HUES64 (cell line): ENCODE data around the gene YBX3.
A peak's percentile ranks its signal among the peaks of the same experiment; 100 is the strongest.

ENCODE experiments used
- H3K27ac ChIP-seq: 2 replicates; pipeline ENCODE4 v1.7.0; 2013; ENCODE audit warnings: low read depth, low read length, inconsistent platforms
- H3K27me3 ChIP-seq: 2 replicates; pipeline ENCODE4 v1.6.1; 2013; ENCODE audit warnings: mild to moderate bottlenecking, low read length; ENCODE audit not compliant: insufficient read depth
- H3K36me3 ChIP-seq: 2 replicates; pipeline ENCODE4 v1.6.1; 2013; ENCODE audit warnings: mild to moderate bottlenecking, low read length; ENCODE audit not compliant: insufficient read depth
- H3K4me1 ChIP-seq: 2 replicates; pipeline ENCODE4 v1.6.1; 2013; ENCODE audit warnings: mild to moderate bottlenecking, low read length, moderate library complexity; ENCODE audit not compliant: insufficient read depth
- H3K4me3 ChIP-seq: 2 replicates; pipeline ENCODE4 v1.5.1; 2013; ENCODE audit warnings: mild to moderate bottlenecking, low read length, moderate library complexity
- H3K9ac ChIP-seq: 2 replicates; pipeline ENCODE4 v1.6.1; 2013; ENCODE audit warnings: mild to moderate bottlenecking, low read depth, low read length
- H3K9me3 ChIP-seq: 2 replicates; pipeline ENCODE4 v1.6.1; 2013; ENCODE audit warnings: low read depth, low read length; ENCODE audit not compliant: insufficient read depth
- WGBS: fragments of 150-250, 120-280 bp; methylation state at CpG from one replicate; pipeline ENCODE4 v1.1.7; 2013; ENCODE audit warnings: missing lambda C conversion rate; 5-methylcytosine and 5-hydroxymethylcytosine counted together

YBX3 gene

DNA sequence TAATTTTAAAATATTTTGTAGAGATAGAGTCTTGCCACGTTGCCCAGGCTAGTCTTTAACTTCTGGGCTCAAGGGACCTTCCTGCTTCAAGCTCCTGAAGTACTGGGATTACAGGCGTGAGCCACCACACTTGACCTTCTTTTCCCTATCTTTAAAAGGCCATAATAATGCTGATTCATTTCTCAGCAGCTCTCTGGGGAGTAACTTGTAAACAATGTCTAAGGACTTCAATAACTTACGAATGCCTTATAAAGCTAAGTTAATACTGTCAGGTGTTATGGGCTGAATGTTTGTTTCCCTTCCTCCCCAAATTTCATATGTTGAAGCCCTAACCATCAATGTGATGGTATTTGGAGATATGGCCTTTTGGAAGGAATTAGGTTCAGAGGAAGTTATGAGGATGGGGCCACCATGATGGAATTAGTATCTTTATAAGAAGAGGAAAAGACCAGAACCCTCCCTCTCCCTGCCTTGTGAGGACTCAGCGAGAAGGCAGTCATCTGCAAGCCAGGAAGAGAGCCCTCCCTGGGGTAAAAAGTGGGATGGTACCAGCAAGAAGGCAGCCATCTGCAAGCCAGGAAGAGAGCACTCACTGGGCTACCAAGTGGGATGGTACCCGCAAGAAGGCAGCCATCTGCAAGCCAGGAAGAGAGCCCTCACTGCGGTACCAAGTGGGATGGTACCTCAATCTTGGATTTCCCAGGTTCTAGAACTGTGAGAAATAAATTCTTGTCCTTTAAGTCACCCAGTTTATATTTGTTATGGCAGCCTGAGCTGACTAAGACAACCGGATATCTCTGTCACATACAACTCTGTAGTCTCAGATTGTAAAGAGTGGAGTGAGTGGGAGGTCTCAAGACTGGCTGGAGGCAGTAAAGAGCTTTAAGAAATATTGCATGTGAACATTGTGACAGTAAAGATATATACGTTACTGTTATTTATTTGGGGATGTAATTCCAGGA, 16.3 kb upstream of the YBX3 start:
- H3K4me1 ChIP-seq: no peaks in the 10 kb centered on the region
- H3K27ac ChIP-seq: no peak overlapping the region
- no peaks in the 10 kb centered on the region for H3K36me3 ChIP-seq
- no peak overlapping the region for H3K4me3 ChIP-seq
- 93% methylated on average over 8 of the region's 8 CpGs for WGBS
- no peaks in the 10 kb centered on the region for H3K27me3 ChIP-seq
- no peaks in the 10 kb centered on the region for H3K9me3 ChIP-seq
- no peak overlapping the region for H3K9ac ChIP-seq

DNA sequence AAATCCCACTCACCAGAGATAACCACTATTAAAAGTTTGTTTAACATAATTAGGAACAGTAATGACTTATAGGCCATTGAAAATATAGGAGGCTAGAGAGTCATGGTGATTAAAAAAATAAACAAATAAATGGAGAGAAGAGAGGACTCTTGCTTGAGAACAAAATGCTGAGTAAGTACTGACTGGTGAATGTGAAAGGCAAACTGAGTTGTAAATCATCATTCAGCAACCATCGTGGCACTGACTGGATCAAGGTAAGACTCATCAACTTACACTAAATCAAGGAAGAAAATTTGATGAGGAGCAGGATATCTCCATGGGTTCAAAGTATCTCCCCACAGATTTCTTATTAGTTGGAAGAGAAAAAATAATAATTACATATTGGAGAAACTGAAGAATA, 14.1 kb upstream of the YBX3 start:
- Histone ChIP-seq H3K9me3 (no peaks in the 10 kb centered on the region), H3K27me3 (no peaks in the 10 kb centered on the region), H3K4me3 (no peak overlapping the region), H3K27ac (no peak overlapping the region), H3K4me1 (no peaks in the 10 kb centered on the region), H3K9ac (no peak overlapping the region), H3K36me3 (no peaks in the 10 kb centered on the region)
- no CpG with 5 or more reads among the region's 1 CpG for WGBS

DNA sequence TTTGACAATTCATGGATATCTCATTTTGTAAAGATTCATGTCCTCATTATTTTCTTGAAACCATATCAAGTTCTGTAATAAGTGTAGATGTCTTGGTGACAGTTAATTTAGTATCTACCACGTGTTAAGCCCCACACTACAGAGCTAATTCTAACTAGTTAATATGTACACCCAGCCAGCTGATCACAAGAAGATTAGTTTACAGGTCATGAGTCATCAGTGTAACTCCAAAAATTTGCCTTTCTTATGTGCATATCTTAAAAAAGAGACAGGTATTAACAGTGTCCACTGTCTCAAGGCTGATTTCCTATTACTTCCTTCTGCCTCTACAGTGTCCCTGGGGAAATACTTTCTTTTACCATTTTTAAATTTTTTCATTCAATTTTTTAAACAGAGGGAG, 13.3 kb upstream of the YBX3 start:
- Histone ChIP-seq H3K27me3 (no peaks in the 10 kb centered on the region), H3K4me1 (no peaks in the 10 kb centered on the region), H3K4me3 (no peak overlapping the region), H3K9me3 (no peaks in the 10 kb centered on the region), H3K36me3 (no peaks in the 10 kb centered on the region), H3K27ac (no peak overlapping the region), H3K9ac (no peak overlapping the region)
- 70% methylated on average over 1 of the region's 1 CpG for WGBS

DNA sequence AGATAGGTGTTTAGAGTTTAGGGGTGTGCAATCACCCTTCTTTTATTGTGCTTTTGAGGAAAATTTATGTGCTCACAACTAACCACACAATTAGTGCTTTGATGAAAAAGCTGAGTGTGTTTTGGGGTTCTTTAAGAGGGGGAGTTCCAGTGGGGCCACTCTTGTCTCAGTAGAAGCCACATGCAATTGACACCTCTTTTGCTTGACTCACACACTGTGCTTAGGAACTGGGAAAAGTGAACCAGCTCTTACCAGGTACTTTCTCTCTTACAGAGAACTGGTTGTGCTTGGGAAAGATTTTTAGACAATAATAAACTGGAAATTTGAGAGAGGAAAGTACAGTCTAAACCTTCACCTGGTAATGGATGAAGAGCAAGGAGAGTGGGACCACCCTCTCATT, 12.3 kb upstream of the YBX3 start:
- Histone ChIP-seq H3K9me3 (no peaks in the 10 kb centered on the region), H3K4me3 (no peak overlapping the region), H3K36me3 (no peaks in the 10 kb centered on the region), H3K9ac (no peak overlapping the region), H3K4me1 (no peaks in the 10 kb centered on the region), H3K27me3 (0 out of 2 replicates have a peak, but pooled peaks cover 3% of the 10 kb centered on the region), H3K27ac (no peak overlapping the region)

DNA sequence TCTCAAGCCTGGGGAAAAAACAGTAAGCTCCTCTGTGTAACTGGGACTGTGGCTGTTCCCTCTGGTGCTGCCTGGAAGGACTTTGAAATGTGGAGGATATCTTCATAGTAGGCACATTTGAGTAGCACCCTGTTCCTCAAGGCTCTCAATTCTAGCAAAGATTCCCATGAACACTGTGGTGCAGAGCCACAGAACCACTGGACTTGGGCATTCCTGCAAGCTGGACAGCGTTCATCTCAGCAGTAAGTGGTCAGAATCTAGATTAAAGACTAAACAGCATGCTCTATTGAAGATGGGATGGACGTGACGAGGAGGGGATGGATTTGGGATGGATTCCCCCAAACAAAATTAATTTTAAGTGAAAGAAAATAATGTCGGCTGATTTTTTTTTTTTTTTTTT, 9.4 kb upstream of the YBX3 start:
- Histone ChIP-seq H3K27ac (no peak overlapping the region), H3K4me1 (no peaks in the 10 kb centered on the region), H3K36me3 (no peaks in the 10 kb centered on the region), H3K9ac (no peak overlapping the region), H3K4me3 (no peak overlapping the region), H3K27me3 (0 out of 2 replicates have a peak, but pooled peaks cover 3% of the 10 kb centered on the region), H3K9me3 (no peaks in the 10 kb centered on the region)
- 93% methylated on average over 4 of the region's 4 CpGs for WGBS

DNA sequence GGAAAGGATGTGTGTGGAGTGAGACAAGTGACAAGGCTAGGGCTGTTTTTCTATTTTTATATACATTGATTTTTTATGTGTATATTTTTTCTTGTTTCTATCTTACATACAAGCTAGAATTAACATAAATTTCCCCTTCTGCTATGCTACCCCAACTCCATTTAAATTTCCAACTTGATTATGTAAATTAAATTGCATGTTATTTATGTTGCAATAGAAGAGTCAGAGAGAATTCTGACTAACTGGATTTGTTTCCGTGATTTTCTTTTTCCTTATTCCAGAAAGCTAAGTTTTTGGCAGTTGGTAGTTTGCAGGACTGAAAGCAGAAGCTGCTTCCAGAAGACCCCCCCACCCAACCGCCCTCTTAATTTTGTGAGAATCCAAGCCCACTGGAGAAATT, 8.9 kb upstream of the YBX3 start:
- H3K36me3 ChIP-seq: no peaks in the 10 kb centered on the region
- H3K9me3 ChIP-seq: no peaks in the 10 kb centered on the region
- no peak overlapping the region for H3K4me3 ChIP-seq
- 96% methylated on average over 2 of the region's 2 CpGs for WGBS
- no peak overlapping the region for H3K9ac ChIP-seq
- H3K27ac ChIP-seq: no peak overlapping the region
- H3K4me1 ChIP-seq: no peaks in the 10 kb centered on the region
- H3K27me3 ChIP-seq: 0 out of 2 replicates have a peak, but pooled peaks cover 3% of the 10 kb centered on the region

DNA sequence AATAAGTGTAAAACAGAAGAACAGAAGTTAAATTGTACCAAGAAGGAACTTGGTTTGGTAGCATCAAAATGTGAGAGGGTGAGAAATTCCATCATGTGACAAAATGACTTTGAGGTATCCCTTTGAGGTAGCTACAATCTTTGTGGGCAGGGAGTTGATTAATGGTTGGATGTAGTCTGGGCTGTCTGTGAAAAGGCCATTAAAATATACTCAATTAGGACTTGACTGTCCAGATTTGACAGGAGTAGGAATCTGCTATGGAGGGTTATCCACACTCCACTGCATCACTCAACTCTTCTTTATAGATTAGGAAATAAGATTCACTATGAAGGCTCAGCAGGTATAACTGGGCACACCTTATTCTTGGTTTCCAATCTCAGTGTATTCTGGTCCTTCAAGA, 7.4 kb upstream of the YBX3 start:
- Histone ChIP-seq H3K9ac (no peak overlapping the region), H3K36me3 (no peaks in the 10 kb centered on the region), H3K9me3 (no peaks in the 10 kb centered on the region), H3K27me3 (peaks cover 10% of the 10 kb centered on the region; the same call in 1 of the 2 replicates), H3K4me3 (no peak overlapping the region), H3K4me1 (no peaks in the 10 kb centered on the region), H3K27ac (no peak overlapping the region)

DNA sequence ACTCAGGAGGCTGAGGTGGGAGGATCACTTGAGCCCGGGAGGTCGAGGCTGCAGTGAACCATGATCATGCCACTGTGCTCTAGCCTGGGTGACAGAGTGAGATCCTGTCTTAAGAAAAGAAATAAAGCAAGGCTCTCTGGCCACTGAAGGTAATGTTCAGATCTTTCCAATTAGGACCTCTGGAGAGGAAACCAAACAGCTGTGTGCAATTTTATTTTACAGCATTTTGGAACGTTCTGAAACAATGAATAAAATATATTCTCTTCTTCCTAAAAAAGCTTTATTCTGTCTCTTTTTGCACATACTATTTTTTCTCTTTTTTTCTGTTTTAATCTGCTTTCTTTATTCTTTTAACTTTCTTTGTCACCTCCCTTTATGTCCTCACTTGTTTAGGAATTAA, 5.0 kb upstream of the YBX3 start:
- Histone ChIP-seq H3K36me3 (no peaks in the 10 kb centered on the region), H3K27me3 (peaks cover 31% of the 10 kb centered on the region), H3K4me3 (no peak overlapping the region), H3K9me3 (no peaks in the 10 kb centered on the region), H3K27ac (no peak overlapping the region), H3K9ac (no peak overlapping the region), H3K4me1 (peaks cover 5% of the 10 kb centered on the region; the same call in 1 of the 2 replicates)
- WGBS: 95% methylated on average over 3 of the region's 3 CpGs

DNA sequence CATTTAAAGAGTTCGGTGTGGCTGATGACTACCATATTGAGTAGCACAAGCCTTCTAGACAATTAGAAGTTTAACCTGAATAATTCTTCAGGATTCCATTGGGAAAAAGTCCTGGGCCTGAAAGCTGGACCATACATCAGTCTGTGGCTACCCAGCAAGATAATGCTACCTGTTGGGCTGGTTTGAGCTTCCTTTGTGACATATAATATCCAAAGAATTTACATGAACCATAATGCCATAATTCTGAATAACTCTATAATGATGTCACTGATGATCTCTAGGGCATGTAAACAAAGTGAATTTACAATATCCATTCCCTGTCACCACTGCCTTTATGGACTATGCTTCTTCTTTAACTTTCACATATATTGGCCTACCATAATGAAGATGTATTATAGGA, 3.8 kb upstream of the YBX3 start:
- WGBS: 95% methylated on average over 1 of the region's 1 CpG
- peaks cover 31% of the 10 kb centered on the region for H3K27me3 ChIP-seq
- no peak overlapping the region for H3K27ac ChIP-seq

DNA sequence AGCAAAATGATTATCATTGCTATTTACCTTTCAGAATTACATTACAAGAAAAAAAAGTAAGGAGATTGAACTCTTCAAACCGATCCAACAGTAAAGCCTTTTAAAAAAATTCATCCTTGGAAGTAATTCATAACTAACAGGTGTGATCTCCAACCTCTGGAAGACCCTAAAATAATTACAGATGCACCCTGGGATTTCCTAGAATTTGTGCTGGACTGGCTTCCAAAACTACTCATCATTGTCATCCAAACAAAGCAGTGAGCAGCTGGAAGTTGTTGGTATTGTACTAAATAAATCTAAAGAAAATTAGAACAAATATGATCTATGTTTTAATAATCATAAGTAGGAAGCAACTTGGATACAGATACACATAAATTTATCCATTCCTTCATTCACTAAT, 1.9 kb upstream of the YBX3 start:
- Histone ChIP-seq H3K4me1 (peaks cover 19% of the 10 kb centered on the region), H3K27me3 (peaks cover 28% of the 10 kb centered on the region), H3K4me3 (no peak overlapping the region), H3K9ac (no peak overlapping the region), H3K9me3 (no peaks in the 10 kb centered on the region), H3K36me3 (no peaks in the 10 kb centered on the region), H3K27ac (no peak overlapping the region)
- WGBS: 94% methylated on average over 1 of the region's 1 CpG

More for the DNA sequence above, 3.8 kb upstream of the YBX3 start:
- Histone ChIP-seq H3K36me3 (no peaks in the 10 kb centered on the region), H3K4me3 (no peak overlapping the region), H3K9me3 (no peaks in the 10 kb centered on the region), H3K4me1 (peaks cover 5% of the 10 kb centered on the region; the same call in 1 of the 2 replicates), H3K9ac (no peak overlapping the region)

DNA sequence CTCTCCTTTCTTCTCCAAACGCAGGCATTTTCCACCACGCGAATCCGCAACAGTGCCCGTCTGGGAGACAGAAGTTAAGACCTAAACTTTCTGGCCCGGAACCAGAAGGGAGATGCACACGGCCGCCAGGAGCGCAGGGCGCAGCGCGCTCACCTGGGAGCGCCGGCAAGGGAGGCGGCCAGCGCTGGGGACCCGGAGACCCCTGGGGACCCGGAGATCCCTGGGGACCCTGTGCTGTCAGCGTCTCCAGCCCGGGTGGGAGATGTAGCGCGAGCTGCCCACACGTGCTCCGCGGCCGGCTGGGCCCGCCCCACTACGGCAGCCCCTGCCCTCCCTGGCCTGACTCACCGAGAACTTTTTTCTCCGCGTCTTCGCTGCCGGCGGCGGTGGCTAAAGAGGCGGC, 620 bp downstream of the YBX3 start:
- Histone ChIP-seq H3K9me3 (no peaks in the 10 kb centered on the region), H3K36me3 (peaks cover 11% of the 10 kb centered on the region), H3K4me1 (peaks cover 44% of the 10 kb centered on the region), H3K27ac (peak overlapping the region; percentile 57; the same call in 1 of the 2 replicates), H3K27me3 (peaks cover 28% of the 10 kb centered on the region), H3K9ac (peak overlapping the region; percentile 79), H3K4me3 (peak overlapping the region; percentile 84)
- under 1% methylated on average over 36 of the region's 36 CpGs for WGBS
